SKM-1 (cell line): Measurements from ENCODE around the gene SLC5A5.

ENCODE experiments used
- DNase-seq: peaks from one replicate; lab custom pipeline; 2025; ENCODE audit not compliant: unreplicated experiment; lab: John Stamatoyannopoulos, UW

The SLC5A5 gene

GRCh38 chr19:17846146-17846545 lies 25.6 kb upstream of the SLC5A5 start:
- DNase-seq: no peak

- DNase-seq: no peak
These were observed 24.0 kb upstream of the SLC5A5 start, which contains the start of gene JAK3 for GRCh38 chr19:17847538-17848366. Gene JAK3 (minus strand): TSS chr19:17847982. CDS start chr19:17844417, 3,565 bp downstream.

GRCh38 chr19:17848595-17849292 lies 23.0 kb upstream of the SLC5A5 start:
- DNase-seq: no peak

DNA sequence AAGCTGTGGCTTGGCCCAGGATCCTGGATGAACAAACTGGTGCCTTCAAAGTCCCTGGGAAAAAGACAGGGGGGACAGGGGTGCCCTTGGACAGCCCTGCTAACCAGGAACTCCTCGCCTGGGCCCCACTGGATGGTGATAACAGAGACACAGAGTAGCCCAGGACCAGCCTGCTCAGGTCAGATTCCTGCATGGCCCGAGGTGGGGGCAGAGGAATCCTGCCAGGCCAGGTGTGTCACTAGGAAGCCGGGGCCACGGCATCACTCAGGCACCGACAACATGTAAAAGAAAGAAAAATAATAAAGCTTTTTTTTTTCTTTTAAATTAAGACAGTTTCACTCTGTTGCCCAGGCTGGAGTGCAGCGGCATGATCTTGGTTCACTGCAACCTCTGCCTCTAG lies 17.7 kb upstream of the SLC5A5 start:
- no peak for DNase-seq

GRCh38 chr19:17855280-17856152 lies 16.2 kb upstream of the SLC5A5 start:
- no peak for DNase-seq

GRCh38 chr19:17859533-17860330 lies 12.0 kb upstream of the SLC5A5 start, which contains the start of gene RPL18A:
Gene RPL18A (plus strand): TSS chr19:17859910. CDS start chr19:17859957, 47 bp downstream.
- DNase-seq: peak; percentile 99

GRCh38 chr19:17860331-17860992 lies 11.3 kb upstream of the SLC5A5 start:
- no peak for DNase-seq

- DNase-seq: no peak
These were observed 10.8 kb upstream of the SLC5A5 start for GRCh38 chr19:17860993-17861360.

- DNase-seq: no peak
These were observed 10.0 kb upstream of the SLC5A5 start for GRCh38 chr19:17861542-17862402.

- DNase-seq: no peak
These were observed 8.8 kb upstream of the SLC5A5 start for GRCh38 chr19:17862711-17863519.

DNA sequence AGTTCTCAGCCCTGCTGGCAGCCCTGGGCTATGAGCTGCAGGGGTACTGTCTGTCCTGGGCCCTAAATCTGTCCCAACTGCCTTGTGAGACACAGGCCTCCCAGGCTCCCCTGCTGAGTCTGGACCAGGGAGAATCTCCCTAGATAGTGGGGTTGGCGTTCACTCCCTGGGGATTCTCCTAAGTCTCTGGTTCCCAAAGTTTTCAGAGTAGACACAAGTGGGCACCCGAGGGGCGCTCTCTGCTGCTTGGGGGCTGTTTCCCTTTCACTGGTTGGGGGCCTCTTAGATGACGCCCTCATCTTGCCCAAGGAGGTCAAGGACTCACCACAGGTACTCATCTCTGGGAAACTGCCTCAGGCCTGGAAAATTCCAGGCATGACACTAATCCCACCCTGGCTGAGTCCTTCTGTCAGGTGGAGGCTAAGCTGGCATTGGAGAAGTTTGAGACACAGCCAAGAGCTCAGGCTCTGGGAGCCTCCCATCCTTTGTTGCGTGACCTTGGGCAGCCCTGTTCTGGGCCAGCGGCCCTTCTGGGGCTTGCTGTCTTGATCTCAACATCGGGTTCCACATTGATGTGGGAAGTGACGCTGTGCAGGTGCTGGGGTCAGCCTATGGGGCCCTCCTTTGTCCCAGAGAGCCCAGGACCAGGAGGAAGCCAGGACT lies 8.1 kb upstream of the SLC5A5 start:
- no peak for DNase-seq

- DNase-seq: no peak
These were observed 6.1 kb upstream of the SLC5A5 start for GRCh38 chr19:17865364-17866311.

- DNase-seq: no peak
These were observed 5.3 kb upstream of the SLC5A5 start for GRCh38 chr19:17866312-17866963.

- DNase-seq: no peak
These were observed 4.7 kb upstream of the SLC5A5 start for GRCh38 chr19:17866964-17867486.

GRCh38 chr19:17868669-17869068 lies 3.1 kb upstream of the SLC5A5 start:
- no peak for DNase-seq

DNA sequence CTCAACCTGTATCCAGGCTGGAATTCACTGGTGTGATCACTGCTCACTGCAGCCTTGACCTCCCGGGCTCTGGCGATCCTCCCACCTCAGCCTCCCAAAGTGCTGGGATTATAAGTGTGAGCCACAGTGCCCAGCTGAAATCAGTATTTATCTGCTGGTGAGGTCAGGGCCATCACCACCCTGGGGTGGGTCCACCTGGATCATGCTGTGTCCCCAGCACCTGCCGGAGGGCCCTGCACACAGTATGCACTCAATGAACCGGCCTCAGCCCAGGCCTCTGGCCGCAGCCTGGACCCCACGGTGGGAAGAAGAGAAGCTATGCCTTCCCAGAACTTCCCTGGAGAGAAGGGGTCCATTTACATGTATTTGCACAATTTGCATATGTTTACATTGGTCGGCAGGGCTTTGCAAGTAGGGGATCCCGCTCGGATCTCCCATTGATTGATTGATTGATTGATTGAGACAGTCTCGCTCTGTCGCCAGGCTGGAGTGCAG lies 2.6 kb upstream of the SLC5A5 start:
- no peak for DNase-seq
